Neuronal stem cell (in vitro differentiated cells): ENCODE results near the gene RAB17.
"Not testable (repeated sequence)": the region's sequence is repeated elsewhere in the genome, so short reads cannot be mapped to it uniquely, and the experiment has no call there.

Source experiments
- DNase-seq: peaks from one replicate; pipeline ENCODE4 v3.0.0-alpha.2; 2013; ENCODE audit warnings: low spot score
- H2AFZ ChIP-seq: one replicate; pipeline ENCODE4 v1.6.1; 2013; ENCODE audit warnings: mild to moderate bottlenecking, low read length, inconsistent platforms
- H2AK5ac ChIP-seq: 2 replicates; pipeline ENCODE4 v1.6.1; 2013; ENCODE audit warnings: low read depth, mild to moderate bottlenecking, inconsistent platforms, low read length, moderate library complexity, mixed read lengths
- H2BK120ac ChIP-seq: 2 replicates; pipeline ENCODE4 v1.6.1; 2013; ENCODE audit warnings: low read depth, mild to moderate bottlenecking, inconsistent platforms, low read length, moderate library complexity, mixed read lengths
- H2BK12ac ChIP-seq: one replicate; pipeline ENCODE4 v1.6.1; 2013; ENCODE audit warnings: low read length, inconsistent platforms
- H2BK15ac ChIP-seq: 2 replicates; pipeline ENCODE4 v1.6.1; 2013; ENCODE audit warnings: mild to moderate bottlenecking, low read length, inconsistent platforms, mixed read lengths
- H2BK5ac ChIP-seq: one replicate; pipeline ENCODE4 v1.6.1; 2013; ENCODE audit warnings: inconsistent platforms, mild to moderate bottlenecking, low read length, moderate library complexity
- H3K14ac ChIP-seq: one replicate; pipeline ENCODE4 v1.6.1; 2013; ENCODE audit warnings: low read length, inconsistent platforms
- H3K18ac ChIP-seq: 2 replicates; pipeline ENCODE4 v1.6.1; 2013; ENCODE audit warnings: low read length, inconsistent platforms
- H3K23ac ChIP-seq: 2 replicates; pipeline ENCODE4 v1.6.1; 2013; ENCODE audit warnings: low read depth, mild to moderate bottlenecking, mixed read lengths, low read length, inconsistent platforms; ENCODE audit not compliant: poor library complexity
- H3K27ac ChIP-seq: replicated peaks from 3 replicates; pipeline ENCODE4 v1.5.1; 2013; ENCODE audit warnings: low read length, inconsistent platforms
- H3K27me3 ChIP-seq, 3 experiments: 2 replicates each; pipeline ENCODE4 v1.6.1; 2013; ENCODE audit warnings: low read length in 3 of 3, mild to moderate bottlenecking in 2 of 3, inconsistent platforms in 1 of 3, low read depth in 1 of 3, mixed read lengths in 1 of 3, moderate library complexity in 1 of 3; ENCODE audit not compliant: control insufficient read depth in 3 of 3, insufficient read depth in 3 of 3
- H3K36me3 ChIP-seq, 2 donors: replicated peaks in 1 of 2; 2 replicates each; pipeline ENCODE4 v1.6.1; 2013; ENCODE audit warnings: low read length in 2 of 2; ENCODE audit not compliant: control insufficient read depth in 2 of 2, insufficient read depth in 2 of 2
- H3K4ac ChIP-seq: 2 replicates; pipeline ENCODE4 v1.6.1; 2013; ENCODE audit warnings: inconsistent platforms, mild to moderate bottlenecking, low read length, moderate library complexity
- H3K4me1 ChIP-seq, 2 donors: 1 replicate in 1 of 2; 2 replicates in 1 of 2; pipeline ENCODE4 v1.6.1; 2013; ENCODE audit warnings: low read length in 2 of 2, low read depth in 1 of 2; ENCODE audit not compliant: control insufficient read depth in 2 of 2, insufficient read depth in 1 of 2
- H3K4me2 ChIP-seq: one replicate; pipeline ENCODE4 v1.6.1; 2013; ENCODE audit warnings: mild to moderate bottlenecking, low read length, inconsistent platforms; ENCODE audit not compliant: insufficient read depth, poor library complexity, severe bottlenecking
- H3K4me3 ChIP-seq, 2 donors: 2 replicates each; pipeline ENCODE4 v1.5.1; 2013; ENCODE audit warnings: low read length in 2 of 2, mild to moderate bottlenecking in 2 of 2, inconsistent platforms in 1 of 2, moderate library complexity in 1 of 2
- H3K79me1 ChIP-seq: one replicate; pipeline ENCODE4 v1.6.1; 2013; ENCODE audit warnings: low read depth, mild to moderate bottlenecking, inconsistent platforms, low read length, moderate library complexity
- H3K9ac ChIP-seq: one replicate; pipeline ENCODE4 v1.6.1; 2013; ENCODE audit warnings: mild to moderate bottlenecking, low read depth, low read length, inconsistent platforms; ENCODE audit not compliant: poor library complexity
- H3K9me3 ChIP-seq, 2 donors: replicated peaks in 1 of 2; 2 replicates each; pipeline versions ENCODE3 to v1.6.1; 2013; ENCODE audit warnings: low read length in 2 of 2, mild to moderate bottlenecking in 2 of 2, inconsistent platforms in 1 of 2, low read depth in 1 of 2, mixed read lengths in 1 of 2, moderate library complexity in 1 of 2; ENCODE audit not compliant: control insufficient read depth in 2 of 2, insufficient read depth in 1 of 2
- H4K8ac ChIP-seq: one replicate; pipeline ENCODE4 v1.6.1; 2013; ENCODE audit warnings: low read depth, mild to moderate bottlenecking, inconsistent platforms, low read length, moderate library complexity
- H4K91ac ChIP-seq: one replicate; pipeline ENCODE4 v1.6.1; 2013; ENCODE audit warnings: low read length, low read depth, mild to moderate bottlenecking, inconsistent platforms; ENCODE audit not compliant: poor library complexity
- WGBS, 2 donors: extraction: QIAGEN DNeasy Blood & Tissue Kit; methylation state at CpG; one replicate each; pipeline ENCODE4 v1.1.7; 2013; ENCODE audit warnings: missing lambda C conversion rate in 2 of 2, mixed read lengths in 1 of 2; ENCODE audit not compliant: insufficient read length in 2 of 2, insufficient replicate concordance in 1 of 2; ENCODE audit errors: extremely low coverage in 2 of 2; 5-methylcytosine and 5-hydroxymethylcytosine counted together

Gene RAB17

GRCh38 chr2:237596520-237597195, 6.1 kb upstream of the RAB17 start:
- Histone ChIP-seq H3K23ac (no peak overlapping the region), H2AK5ac (no peak overlapping the region), H3K79me1 (no peaks in the 10 kb centered on the region), H3K9me3 (no peaks in the 10 kb centered on the region), H3K4me2 (no peak overlapping the region), H2BK120ac (no peak overlapping the region), H4K8ac (no peak overlapping the region), H3K18ac (peak overlapping the region; percentile 42), H3K4ac (no peak overlapping the region), H3K14ac (no peak overlapping the region), H3K27ac (no peak overlapping the region), H2BK5ac (no peak overlapping the region), H3K27me3 (peaks cover 0 to 12% (median 11%) of the 10 kb centered on the region in 3 experiments), H3K36me3 (no peaks in the 10 kb centered on the region), H2BK15ac (peak overlapping the region; percentile 50), H2AFZ (no peak overlapping the region), H3K4me1 (peaks cover 2 to 22% of the 10 kb centered on the region in 2 donors), H3K9ac (no peak overlapping the region), H4K91ac (no peak overlapping the region), H2BK12ac (peak overlapping the region; percentile 67), H3K4me3 (no peak overlapping the region)
- no peak for DNase-seq
- no CpG with 5 or more reads among the region's 13 CpGs for WGBS, 2 donors

GRCh38 chr2:237595829-237596519, 5.4 kb upstream of the RAB17 start:
- H2BK120ac ChIP-seq, H3K9ac ChIP-seq, H3K23ac ChIP-seq, H3K4ac ChIP-seq, H2BK5ac ChIP-seq, H3K36me3 ChIP-seq, H4K8ac ChIP-seq, H4K91ac ChIP-seq, H3K4me2 ChIP-seq, H2BK12ac ChIP-seq, DNase-seq, H3K14ac ChIP-seq, H2AFZ ChIP-seq, H3K4me3 ChIP-seq, H2AK5ac ChIP-seq, H3K79me1 ChIP-seq, H3K27ac ChIP-seq, H3K9me3 ChIP-seq: not testable (repeated sequence)
- peak overlapping the region; percentile 42 for H3K18ac ChIP-seq
- WGBS, 2 donors, result no CpG with 5 or more reads among the region's 5 CpGs
- H2BK15ac ChIP-seq, result peak overlapping the region; percentile 50
- H3K27me3 ChIP-seq, result peaks cover 0 to 12% (median 11%) of the 10 kb centered on the region in 3 experiments
- peaks cover 2 to 20% of the 10 kb centered on the region in 2 donors for H3K4me1 ChIP-seq

- Histone ChIP-seq H3K9ac (no peak overlapping the region), H3K27me3 (peaks cover 0 to 11% (median 9%) of the 10 kb centered on the region in 3 experiments), H3K4ac (no peak overlapping the region), H3K4me3 (no peak overlapping the region), H4K91ac (no peak overlapping the region), H3K36me3 (no peaks in the 10 kb centered on the region), H2BK5ac (no peak overlapping the region), H3K79me1 (no peaks in the 10 kb centered on the region), H3K9me3 (no peaks in the 10 kb centered on the region), H3K27ac (no peak overlapping the region), H4K8ac (no peak overlapping the region), H3K14ac (no peak overlapping the region), H2BK15ac (no peak overlapping the region), H3K18ac (no peak overlapping the region), H3K4me1 (peaks cover 5 to 18% of the 10 kb centered on the region in 2 donors), H3K4me2 (no peak overlapping the region), H2BK120ac (no peak overlapping the region), H2AFZ (no peak overlapping the region), H2AK5ac (no peak overlapping the region), H3K23ac (no peak overlapping the region), H2BK12ac (no peak overlapping the region)
- no CpG with 5 or more reads among the region's 5 CpGs for WGBS, 2 donors
- DNase-seq, result no peak
Measured at GRCh38 chr2:237594514-237594871, 4.0 kb upstream of the RAB17 start.

GRCh38 chr2:237593596-237594320, 3.2 kb upstream of the RAB17 start:
- Histone ChIP-seq H3K9me3 (no peaks in the 10 kb centered on the region), H3K14ac (no peak overlapping the region), H3K9ac (no peak overlapping the region), H3K4me2 (no peak overlapping the region), H3K79me1 (no peaks in the 10 kb centered on the region), H3K27ac (no peak overlapping the region), H4K91ac (no peak overlapping the region), H4K8ac (no peak overlapping the region), H2BK15ac (no peak overlapping the region), H2AFZ (no peak overlapping the region), H3K18ac (peak overlapping the region; percentile 36), H3K36me3 (no peaks in the 10 kb centered on the region), H3K4me3 (no peak overlapping the region), H2BK120ac (no peak overlapping the region), H2BK5ac (no peak overlapping the region), H2BK12ac (no peak overlapping the region), H3K27me3 (peaks cover 0 to 11% (median 9%) of the 10 kb centered on the region in 3 experiments), H3K4ac (no peak overlapping the region), H3K23ac (no peak overlapping the region), H2AK5ac (peak overlapping the region; percentile 39), H3K4me1 (peaks cover 5 to 18% of the 10 kb centered on the region in 2 donors)
- DNase-seq, result no peak
- WGBS, 2 donors, result no CpG with 5 or more reads among the region's 17 CpGs
